HCT116 (cell line): ENCODE results near the gene ALKBH2. TPM values are rescaled to one million over a fixed set of nuclear protein-coding genes. Genes with fewer than 3 reads are reported as not detected.

ENCODE experiments used
- ATAC-seq: fragments of 200-7000 bp; cut with Tn5 transposase; 2 replicates; pipeline ENCODE4 v1.9.1; 2020; ENCODE audit warnings: mild to moderate bottlenecking, moderate library complexity
- BruUV-seq: library from RNA; stranded (reverse); fragments of 400-500 nt; replicated peaks from 2 replicates; lab custom pipeline; 2021; lab: Mats Ljungman, UMichigan
- CTCF ChIA-PET: fragments of 300-600 bp; sonication (Branson Sonifier 250); formaldehyde crosslinking; loops from one replicate; lab custom pipeline; 2021; ENCODE audit warnings: antibody characterized with exemption; lab: Charles Lee
- POLR2A ChIA-PET: fragments of 300-600, 350-600 bp; sonication (Branson Sonifier 250); formaldehyde crosslinking; loops from one replicate; lab custom pipeline; 2021; ENCODE audit warnings: antibody characterized with exemption; lab: Charles Lee
- RAD21 ChIA-PET, 2 experiments: fragments of 300-600 bp; sonication (Branson Sonifier 250); formaldehyde crosslinking; loops; one replicate each; lab custom pipeline; 2023; ENCODE audit warnings: low total read pairs in 2 of 2; ENCODE audit not compliant: uncharacterized antibody in 2 of 2, unreplicated experiment in 2 of 2, low non-redundant PET in 1 of 2; lab: Charles Lee
- DNase-seq: peaks from one replicate; pipeline ENCODE4 v3.0.0-alpha.2; 2010; ENCODE audit warnings: low read depth, low spot score
- H2AFZ ChIP-seq: fragments of 200-600 bp; shearing (Covaris generic), sonication (generic); 2 replicates; pipeline ENCODE4 v1.6.1; 2017; ENCODE audit warnings: low read depth, mixed run types, mixed read lengths, antibody characterized with exemption, low read length; ENCODE audit not compliant: poor library complexity, severe bottlenecking
- H3K27ac ChIP-seq: 2 replicates; pipeline ENCODE4 v1.5.1; 2012; ENCODE audit warnings: low read depth, low read length
- H3K27me3 ChIP-seq: fragments of 200-600 bp; sonication (generic); 2 replicates; pipeline ENCODE4 v1.6.1; 2016; ENCODE audit warnings: mixed run types, low read length, mixed read lengths; ENCODE audit not compliant: insufficient read depth
- H3K36me3 ChIP-seq, 2 experiments: fragments of 200-500 bp in 1 of 2; fragments of 200-600 bp in 1 of 2; sonication (Bioruptor generic) in 1 of 2; sonication (generic) in 1 of 2; 2 replicates each; pipeline versions ENCODE4 v1.5.1 to v1.6.1; 2014 to 2016; ENCODE audit warnings: low read length in 2 of 2, inconsistent platforms in 1 of 2, mixed read lengths in 1 of 2, mixed run types in 1 of 2; ENCODE audit not compliant: insufficient read depth in 2 of 2, control insufficient read depth in 1 of 2
- H3K4me1 ChIP-seq, 2 experiments: fragments of 200-600 bp in 1 of 2; sonication (generic) in 1 of 2; 2 replicates each; pipeline versions ENCODE4 v1.5.1 to v1.6.1; 2012 to 2017; ENCODE audit warnings: low read length in 2 of 2, inconsistent platforms in 1 of 2, mild to moderate bottlenecking in 1 of 2, mixed read lengths in 1 of 2, mixed run types in 1 of 2, moderate library complexity in 1 of 2; ENCODE audit not compliant: insufficient read depth in 2 of 2, control insufficient read depth in 1 of 2
- H3K4me2 ChIP-seq: fragments of 200-600 bp; sonication (generic); 2 replicates; pipeline ENCODE4 v1.6.1; 2017; ENCODE audit warnings: mixed run types, low read length, mixed read lengths
- H3K4me3 ChIP-seq, 2 experiments: fragments of 200-600 bp in 1 of 2; sonication (generic) in 1 of 2; replicated peaks in 1 of 2; 2 replicates each; pipeline ENCODE4 v1.5.1; 2011 to 2016; ENCODE audit warnings: low read length in 2 of 2, control low read depth in 1 of 2, low read depth in 1 of 2, mild to moderate bottlenecking in 1 of 2, mixed read lengths in 1 of 2, mixed run types in 1 of 2
- H3K79me2 ChIP-seq: fragments of 200-600 bp; sonication (generic); 2 replicates; pipeline ENCODE4 v1.6.1; 2017; ENCODE audit warnings: mild to moderate bottlenecking, mixed run types, low read length, moderate library complexity, mixed read lengths; ENCODE audit not compliant: insufficient read depth
- H3K9ac ChIP-seq: fragments of 200-600 bp; sonication (generic); 2 replicates; pipeline ENCODE4 v1.6.1; 2016; ENCODE audit warnings: low read length, mixed read lengths
- H3K9me2 ChIP-seq: fragments of 200-600 bp; sonication (generic), shearing (Covaris generic); 2 replicates; pipeline ENCODE4 v1.6.1; 2017; ENCODE audit warnings: mixed run types, mild to moderate bottlenecking, moderate library complexity; ENCODE audit not compliant: insufficient read depth
- H3K9me3 ChIP-seq, 2 experiments: fragments of 200-500 bp in 1 of 2; fragments of 200-600 bp in 1 of 2; sonication (Bioruptor generic) in 1 of 2; sonication (generic) in 1 of 2; 2 replicates each; pipeline ENCODE4 v1.6.1; 2014 to 2017; ENCODE audit warnings: low read length in 2 of 2, mixed read lengths in 2 of 2, inconsistent platforms in 1 of 2, low read depth in 1 of 2, mild to moderate bottlenecking in 1 of 2, mixed run types in 1 of 2, moderate library complexity in 1 of 2; ENCODE audit not compliant: control insufficient read depth in 1 of 2, insufficient read depth in 1 of 2
- H4K20me1 ChIP-seq: fragments of 200-600 bp; sonication (generic), shearing (Covaris generic); 2 replicates; pipeline ENCODE4 v1.6.1; 2017; ENCODE audit warnings: mixed run types, mild to moderate bottlenecking, moderate library complexity; ENCODE audit not compliant: insufficient read depth
- CBX3 ChIP-seq: IDR thresholded peaks from 2 replicates; pipeline ENCODE4 v1.6.1; 2012; ENCODE audit warnings: low read depth
- ELF1 ChIP-seq: IDR thresholded peaks from 2 replicates; pipeline ENCODE4 v1.6.1; 2012; ENCODE audit warnings: low read depth, borderline replicate concordance
- POLR2AphosphoS5 ChIP-seq: IDR thresholded peaks from 2 replicates; pipeline ENCODE4 v1.6.1; 2011; ENCODE audit warnings: mild to moderate bottlenecking, low read depth, low read length, moderate library complexity
- RAD21 ChIP-seq: IDR thresholded peaks from 2 replicates; pipeline ENCODE4 v1.6.1; 2012; ENCODE audit warnings: low read depth, mild to moderate bottlenecking
- SRF ChIP-seq: IDR thresholded peaks from 2 replicates; pipeline ENCODE4 v1.6.1; 2012; ENCODE audit warnings: low read depth
- YY1 ChIP-seq: IDR thresholded peaks from 2 replicates; pipeline ENCODE4 v1.6.1; 2011; ENCODE audit warnings: low read length, low read depth, moderate library complexity, mild to moderate bottlenecking; ENCODE audit not compliant: insufficient replicate concordance; ENCODE audit errors: extremely low read depth
- intact Hi-C: fragments of 100-400 bp; cut with micrococcal nuclease; formaldehyde crosslinking; loops from 2 replicates; pipeline ENCODE4 v1.10.0; 2022
- total RNA-seq: library from RNA; stranded (reverse); gene quantifications from one replicate; pipeline ENCODE4 v1.2.1, GENCODE V29; 2021; ENCODE audit not compliant: unreplicated experiment

Gene ALKBH2
- total RNA-seq, 1 experiment from 2014 or later: 35.8 TPM

DNA sequence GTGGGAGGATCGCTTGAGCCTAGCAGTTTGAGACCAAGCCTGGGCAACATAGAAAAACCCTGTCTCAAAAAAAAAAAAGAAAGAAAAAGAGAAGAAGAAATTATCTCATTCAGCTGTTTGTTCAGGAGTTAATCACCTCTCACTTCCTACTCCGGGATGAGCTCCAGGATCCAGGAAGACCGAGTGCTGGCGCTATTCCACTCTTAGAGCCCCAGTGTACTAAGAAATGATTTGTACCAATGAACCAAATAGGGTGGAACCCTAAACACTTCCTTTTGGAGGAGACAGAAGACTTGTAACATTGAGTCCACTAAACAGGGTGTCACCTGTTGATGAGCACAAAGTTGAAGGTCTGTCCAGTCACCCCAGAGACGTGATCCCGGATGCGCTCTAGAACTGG, 3.6 kb downstream of the ALKBH2 start:
- ChIA-PET POLR2A (no interaction called here), RAD21 (no interaction called here), CTCF (no interaction called here)
- no peaks in the 10 kb centered on the region for H3K27me3 ChIP-seq
- no peaks in the 10 kb centered on the region for H3K9me2 ChIP-seq
- H3K4me3 ChIP-seq: no peak overlapping the region
- no peak overlapping the region for H3K27ac ChIP-seq
- H3K4me2 ChIP-seq: no peak overlapping the region
- H4K20me1 ChIP-seq: no peaks in the 10 kb centered on the region
- H3K4me1 ChIP-seq: peaks cover 11 to 23% of the 10 kb centered on the region in 2 experiments; a peak in 3 of 4 replicates
- no peaks in the 10 kb centered on the region for H3K9me3 ChIP-seq
- no peak for ATAC-seq
- intact Hi-C loops: loop anchor here (10.0 kb wide), 3 partner anchors 135 to 285 kb away; no protein-coding TSS in a partner anchor
- TF ChIP-seq CBX3: no peak
- TF ChIP-seq RAD21: no peak
- no peak for TF ChIP-seq YY1
- H3K9ac ChIP-seq: no peak overlapping the region
- peaks cover 30% of the 10 kb centered on the region for H3K79me2 ChIP-seq
- H2AFZ ChIP-seq: no peak overlapping the region
- H3K36me3 ChIP-seq: peaks cover 23 to 24% of the 10 kb centered on the region in 2 experiments; a peak in 3 of 4 replicates
- BruUV-seq: no TSS peak
- no peak for DNase-seq

- ChIA-PET CTCF (no interaction called here), RAD21 (no interaction called here), POLR2A (no interaction called here)
- no peak for TF ChIP-seq SRF
- no peak for TF ChIP-seq POLR2AphosphoS5
- TF ChIP-seq RAD21: no peak
- no peak for TF ChIP-seq ELF1
- Histone ChIP-seq H3K9me3 (no peaks in the 10 kb centered on the region), H3K79me2 (peaks cover 30% of the 10 kb centered on the region), H3K27ac (no peak overlapping the region), H2AFZ (no peak overlapping the region), H3K4me2 (no peak overlapping the region), H3K4me3 (no peak overlapping the region), H3K27me3 (no peaks in the 10 kb centered on the region), H4K20me1 (no peaks in the 10 kb centered on the region), H3K4me1 (peaks cover 11 to 22% of the 10 kb centered on the region in 2 experiments; a peak in 3 of 4 replicates), H3K9ac (no peak overlapping the region), H3K9me2 (no peaks in the 10 kb centered on the region), H3K36me3 (peaks cover 23 to 24% of the 10 kb centered on the region in 2 experiments; a peak in 3 of 4 replicates)
- no TSS peak for BruUV-seq
- intact Hi-C loops: no loop called here
- ATAC-seq: no peak
- DNase-seq: no peak
Measured at GRCh38 chr12:109088818-109089217, 4.5 kb downstream of the ALKBH2 start.
